Gastrocnemius medialis (tissue), 4 donors: ENCODE data around the gene AFP. TPM values are rescaled to one million over a fixed set of nuclear protein-coding genes. Genes with fewer than 3 reads are reported as not detected.

Experiments used
- ATAC-seq, 2 donors: fragments of 150-250 bp; one replicate each; pipeline ENCODE4 v1.9.1; 2016
- DNase-seq, 2 donors: peaks; one replicate each; pipeline ENCODE4 v3.0.0-alpha.2; 2019
- H3K27ac ChIP-seq, 4 donors: fragments of 200-600 bp; sonication (generic); 1 replicate in 1 of 4; 2 replicates in 3 of 4; pipeline ENCODE4 v1.5.1; 2016 to 2018; ENCODE audit warnings: mild to moderate bottlenecking in 2 of 4, moderate library complexity in 1 of 4
- H3K27me3 ChIP-seq, 3 donors: fragments of 200-600 bp; sonication (generic) in 2 of 3; 1 replicate in 1 of 3; 2 replicates in 2 of 3; pipeline versions ENCODE4 v1.5.1 to v1.6.0; 2016 to 2019; ENCODE audit warnings: mild to moderate bottlenecking in 1 of 3, moderate library complexity in 1 of 3
- H3K36me3 ChIP-seq, 2 donors: fragments of 200-600 bp; sonication (generic) in 1 of 2; one replicate each; pipeline ENCODE4 v1.5.1; 2017 to 2018
- H3K4me1 ChIP-seq, 2 donors: fragments of 200-600 bp; sonication (generic) in 1 of 2; one replicate each; pipeline ENCODE4 v1.5.1; 2016 to 2017; ENCODE audit warnings: mild to moderate bottlenecking in 2 of 2
- H3K4me3 ChIP-seq, 4 donors: fragments of 200-600 bp; sonication (generic) in 3 of 4; 1 replicate in 1 of 4; 2 replicates in 3 of 4; pipeline ENCODE4 v1.5.1; 2016 to 2019; ENCODE audit warnings: mild to moderate bottlenecking in 2 of 4
- H3K9me3 ChIP-seq, 3 donors: fragments of 200-600 bp; sonication (generic) in 2 of 3; 1 replicate in 1 of 3; 2 replicates in 2 of 3; pipeline ENCODE4 v1.5.1; 2016 to 2019
- POLR2A ChIP-seq, 2 donors: fragments of 450-650 bp; IDR thresholded peaks; one replicate each; pipeline ENCODE4 v1.6.1; 2017; ENCODE audit warnings: antibody characterized with exemption in 2 of 2, mild to moderate bottlenecking in 2 of 2, moderate library complexity in 2 of 2
- in situ Hi-C, 4 donors: fragments of 200-750 bp; cut with MboI; loops; one replicate each; pipeline versions ENCODE4 v1.15.0 to v1.8.0; 2017; ENCODE audit warnings: low sequenced_read_pairs in 4 of 4
- intact Hi-C: fragments of 100-400 bp; cut with DNase I; formaldehyde crosslinking; loops from one replicate; pipeline ENCODE4 v1.15.1; 2023; ENCODE audit warnings: low total_unique reads
- total RNA-seq, 4 donors: library from RNA; depleted of rRNA; stranded (reverse); fragments of >200 nt; gene quantifications; one replicate each; pipeline versions ENCODE4 v1.1.0 to v1.2.3, GENCODE V29; 2016
- TF ChIP-seq, protein P1 (sequence below), 5 experiments: fragments of 450-650 bp in 3 of 5; fragments of 200-600 bp in 2 of 5; sonication (generic) in 2 of 5; IDR thresholded peaks in 4 of 5; conservative IDR thresholded peaks in 1 of 5; 1 replicate in 4 of 5; 2 replicates in 1 of 5; pipeline ENCODE4 v1.5.1; 2016 to 2019; ENCODE audit warnings: antibody characterized with exemption in 5 of 5, mild to moderate bottlenecking in 3 of 5, moderate library complexity in 3 of 5

The AFP gene
- total RNA-seq, 4 donors from 2014 or later = not detected

GRCh38 chr4:73446336-73446938 is 10.4 kb downstream of the AFP start:
- intact Hi-C loops (no loop called here), in situ Hi-C loops (no loop called here)
- TF ChIP-seq, protein P1, sequence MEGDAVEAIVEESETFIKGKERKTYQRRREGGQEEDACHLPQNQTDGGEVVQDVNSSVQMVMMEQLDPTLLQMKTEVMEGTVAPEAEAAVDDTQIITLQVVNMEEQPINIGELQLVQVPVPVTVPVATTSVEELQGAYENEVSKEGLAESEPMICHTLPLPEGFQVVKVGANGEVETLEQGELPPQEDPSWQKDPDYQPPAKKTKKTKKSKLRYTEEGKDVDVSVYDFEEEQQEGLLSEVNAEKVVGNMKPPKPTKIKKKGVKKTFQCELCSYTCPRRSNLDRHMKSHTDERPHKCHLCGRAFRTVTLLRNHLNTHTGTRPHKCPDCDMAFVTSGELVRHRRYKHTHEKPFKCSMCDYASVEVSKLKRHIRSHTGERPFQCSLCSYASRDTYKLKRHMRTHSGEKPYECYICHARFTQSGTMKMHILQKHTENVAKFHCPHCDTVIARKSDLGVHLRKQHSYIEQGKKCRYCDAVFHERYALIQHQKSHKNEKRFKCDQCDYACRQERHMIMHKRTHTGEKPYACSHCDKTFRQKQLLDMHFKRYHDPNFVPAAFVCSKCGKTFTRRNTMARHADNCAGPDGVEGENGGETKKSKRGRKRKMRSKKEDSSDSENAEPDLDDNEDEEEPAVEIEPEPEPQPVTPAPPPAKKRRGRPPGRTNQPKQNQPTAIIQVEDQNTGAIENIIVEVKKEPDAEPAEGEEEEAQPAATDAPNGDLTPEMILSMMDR (IDR thresholded peaks at IDR 0.05 in 4 of 5, conservative IDR thresholded peaks at IDR 0.05 in 1 of 5) = peak in 4 of 5 experiments; percentile 8 to 46 (median 20)
- TF ChIP-seq POLR2A (IDR thresholded peaks at IDR 0.05) = no peak
- Histone ChIP-seq H3K4me3 (no peak overlapping the region), H3K36me3 (no peaks in the 10 kb centered on the region), H3K27me3 (no peaks in the 10 kb centered on the region), H3K27ac (no peak overlapping the region), H3K4me1 (no peaks in the 10 kb centered on the region), H3K9me3 (no peaks in the 10 kb centered on the region)
- ATAC-seq = no peak
- DNase-seq = no peak

DNA sequence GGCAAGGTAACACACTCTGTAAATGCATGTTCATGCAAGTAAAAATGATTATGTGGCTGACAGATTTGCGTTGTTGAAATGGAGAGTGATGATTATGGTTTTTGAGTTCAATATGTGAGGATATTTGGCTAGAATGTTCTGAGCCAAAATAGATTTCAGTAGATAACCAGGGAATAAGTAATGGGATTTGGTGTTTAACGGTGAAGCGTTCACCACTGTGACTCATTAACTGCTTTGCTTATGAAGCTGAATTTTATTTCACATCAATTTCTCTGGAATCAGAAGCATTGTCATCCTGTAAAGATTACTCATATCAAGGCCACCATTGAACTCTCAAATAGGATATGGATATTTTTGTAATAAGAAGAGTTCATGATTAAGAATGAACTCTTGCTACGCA is 11.7 kb downstream of the AFP start:
- no peak overlapping the region for H3K4me3 ChIP-seq
- DNase-seq (no peak), ATAC-seq (no peak)
- intact Hi-C loops (no loop called here), in situ Hi-C loops (no loop called here)
- H3K36me3 ChIP-seq = no peaks in the 10 kb centered on the region
- no peaks in the 10 kb centered on the region for H3K27me3 ChIP-seq
- no peak for TF ChIP-seq POLR2A (IDR thresholded peaks at IDR 0.05)
- TF ChIP-seq, protein P1 (IDR thresholded peaks at IDR 0.05 in 4 of 5, conservative IDR thresholded peaks at IDR 0.05 in 1 of 5) = no peak
- no peaks in the 10 kb centered on the region for H3K9me3 ChIP-seq
- H3K27ac ChIP-seq = no peak overlapping the region
- no peaks in the 10 kb centered on the region for H3K4me1 ChIP-seq

GRCh38 chr4:73448448-73449203 is 12.6 kb downstream of the AFP start:
- Histone ChIP-seq H3K27me3 (no peaks in the 10 kb centered on the region), H3K36me3 (no peaks in the 10 kb centered on the region), H3K27ac (no peak overlapping the region), H3K4me1 (no peaks in the 10 kb centered on the region), H3K9me3 (no peaks in the 10 kb centered on the region), H3K4me3 (no peak overlapping the region)
- DNase-seq (no peak), ATAC-seq (no peak)
- intact Hi-C loops (no loop called here), in situ Hi-C loops (no loop called here)
- TF ChIP-seq, protein P1 (IDR thresholded peaks at IDR 0.05 in 4 of 5, conservative IDR thresholded peaks at IDR 0.05 in 1 of 5) = no peak
- no peak for TF ChIP-seq POLR2A (IDR thresholded peaks at IDR 0.05)

GRCh38 chr4:73450398-73451004 is 14.5 kb downstream of the AFP start:
- ATAC-seq = no peak
- TF ChIP-seq, protein P1 (IDR thresholded peaks at IDR 0.05 in 4 of 5, conservative IDR thresholded peaks at IDR 0.05 in 1 of 5) = no peak
- no peak for TF ChIP-seq POLR2A (IDR thresholded peaks at IDR 0.05)
- Histone ChIP-seq H3K27ac (no peak overlapping the region), H3K36me3 (no peaks in the 10 kb centered on the region), H3K4me1 (no peaks in the 10 kb centered on the region), H3K9me3 (no peaks in the 10 kb centered on the region), H3K27me3 (no peaks in the 10 kb centered on the region), H3K4me3 (no peak overlapping the region)
- DNase-seq = no peak
- intact Hi-C loops = no loop called here
- in situ Hi-C loops = no loop called here
